HepG2 (cell line): Measurements from ENCODE around the gene RAC2. TPM values are rescaled to one million over a fixed set of nuclear protein-coding genes. Genes with fewer than 3 reads are reported as not detected.

Source experiments
- ATAC-seq: fragments of 200-7000 bp; cut with Tn5 transposase; 3 replicates; pipeline ENCODE4 v1.9.1; 2020; ENCODE audit warnings: mild to moderate bottlenecking, moderate library complexity
- BruUV-seq: library from RNA; stranded (reverse); fragments of 400-500 nt; replicated peaks from 2 replicates; lab custom pipeline; 2021; lab: Mats Ljungman, UMichigan
- CTCF ChIA-PET: fragments of 300-600 bp; formaldehyde crosslinking; extraction: SDS; loops from one replicate; lab custom pipeline; 2021; ENCODE audit warnings: low total read pairs, inconsistent platforms, low intra/inter-chr PET ratio; lab: Yijun Ruan, JAX
- POLR2A ChIA-PET: fragments of 350-600 bp; sonication (Branson Sonifier 250); formaldehyde crosslinking; loops from one replicate; lab custom pipeline; 2020; ENCODE audit warnings: antibody characterized with exemption, inconsistent platforms; lab: Yijun Ruan, JAX
- DNase-seq: peaks from one replicate; pipeline ENCODE4 v3.0.0-alpha.2; 2015; ENCODE audit warnings: low spot score
- FAIRE-seq: peaks from 3 replicates; lab custom pipeline; 2011; peaks lifted over from hg19 to GRCh38; lab: Jason Lieb, UNC
- H2AFZ ChIP-seq: one replicate; pipeline ENCODE4 v1.6.1; 2011; ENCODE audit warnings: low read length, inconsistent platforms
- H3K27ac ChIP-seq: fragments of 300-600 bp; 3 replicates; pipeline ENCODE4 v1.8.0; 2011; ENCODE audit warnings: mixed run types, mild to moderate bottlenecking, mixed read lengths, low read length, inconsistent platforms; ENCODE audit not compliant: insufficient read depth; ENCODE audit errors: extremely low read length
- H3K27me3 ChIP-seq, 2 experiments: fragments of 200-600 bp in 1 of 2; 2 replicates in 1 of 2; 3 replicates in 1 of 2; pipeline versions ENCODE4 v1.6.0 to v1.8.0; 2011; ENCODE audit warnings: low read length in 2 of 2, mild to moderate bottlenecking in 2 of 2, moderate library complexity in 2 of 2, inconsistent platforms in 1 of 2; ENCODE audit not compliant: insufficient read depth in 2 of 2, control insufficient read depth in 1 of 2
- H3K36me3 ChIP-seq, 2 experiments: fragments of 200-600 bp in 1 of 2; replicated peaks in 1 of 2; 2 replicates in 1 of 2; 3 replicates in 1 of 2; pipeline versions ENCODE4 v1.5.1 to v1.8.0; 2011; ENCODE audit warnings: low read length in 2 of 2, inconsistent platforms in 1 of 2; ENCODE audit not compliant: insufficient read depth in 2 of 2, control insufficient read depth in 1 of 2
- H3K4me1 ChIP-seq: 2 replicates; pipeline ENCODE4 v1.5.1; 2012; ENCODE audit warnings: low read length, inconsistent platforms; ENCODE audit not compliant: insufficient read depth
- H3K4me2 ChIP-seq: 2 replicates; pipeline ENCODE4 v1.6.0; 2011; ENCODE audit warnings: low read depth, low read length, inconsistent platforms
- H3K4me3 ChIP-seq, 3 experiments: fragments of 200-600 bp in 1 of 3; sonication (generic), shearing (Covaris generic) in 1 of 3; replicated peaks in 1 of 3; 2 replicates each; pipeline ENCODE4 v1.5.1; 2011 to 2016; ENCODE audit warnings: low read length in 3 of 3, inconsistent platforms in 2 of 3, low read depth in 2 of 3, mild to moderate bottlenecking in 2 of 3, control low read depth in 1 of 3, mixed read lengths in 1 of 3; ENCODE audit not compliant: insufficient read depth in 1 of 3
- H3K79me2 ChIP-seq: one replicate; pipeline ENCODE4 v1.6.1; 2011; ENCODE audit warnings: low read length, inconsistent platforms; ENCODE audit not compliant: insufficient read depth
- H3K9ac ChIP-seq: 2 replicates; pipeline ENCODE4 v1.6.0; 2011; ENCODE audit warnings: mild to moderate bottlenecking, low read depth, low read length, inconsistent platforms; ENCODE audit not compliant: insufficient read depth
- H3K9me3 ChIP-seq: 2 replicates; pipeline ENCODE4 v1.5.1; 2012; ENCODE audit warnings: mild to moderate bottlenecking, low read length
- H4K20me1 ChIP-seq: 2 replicates; pipeline ENCODE4 v1.6.0; 2011; ENCODE audit warnings: inconsistent platforms, mild to moderate bottlenecking, low read length, moderate library complexity; ENCODE audit not compliant: insufficient read depth
- ATF3 ChIP-seq: sonication (generic); formaldehyde crosslinking; IDR thresholded peaks from 2 replicates; pipeline ENCODE4 v1.4.0; 2020; ENCODE audit warnings: missing genetic modification reagents
- ESRRA ChIP-seq: sonication (generic); formaldehyde crosslinking; IDR thresholded peaks from 2 replicates; pipeline ENCODE4 v1.5.1; 2020; ENCODE audit warnings: mild to moderate bottlenecking, low read depth, missing genetic modification reagents
- KDM2A ChIP-seq: sonication (generic); formaldehyde crosslinking; IDR thresholded peaks from 2 replicates; pipeline ENCODE4 v1.4.0; 2020; ENCODE audit warnings: low read depth, missing genetic modification reagents, borderline replicate concordance
- SAFB2 ChIP-seq: sonication (generic); formaldehyde crosslinking; IDR thresholded peaks from 2 replicates; pipeline ENCODE4 v1.5.1; 2020; ENCODE audit warnings: missing genetic modification reagents, low read depth, mild to moderate bottlenecking, borderline replicate concordance
- SIX1 ChIP-seq: sonication (generic); formaldehyde crosslinking; IDR thresholded peaks from 2 replicates; pipeline ENCODE4 v1.4.0; 2020; ENCODE audit warnings: missing genetic modification reagents, borderline replicate concordance
- ZNF556 ChIP-seq: sonication (generic); formaldehyde crosslinking; IDR thresholded peaks from 2 replicates; pipeline ENCODE4 v1.4.0; 2020; ENCODE audit warnings: mild to moderate bottlenecking, missing genetic modification reagents, borderline replicate concordance
- ZNF609 ChIP-seq: sonication (generic); formaldehyde crosslinking; IDR thresholded peaks from 2 replicates; pipeline ENCODE4 v1.4.0; 2020; ENCODE audit warnings: mild to moderate bottlenecking, missing genetic modification reagents, borderline replicate concordance
- ZNF776 ChIP-seq: sonication (generic); formaldehyde crosslinking; IDR thresholded peaks from 2 replicates; pipeline ENCODE4 v1.4.0; 2020; ENCODE audit warnings: mild to moderate bottlenecking, missing genetic modification reagents
- WGBS: methylation state at CpG from one replicate; pipeline ENCODE4 v1.1.6; 2017; ENCODE audit warnings: low lambda C conversion rate; 5-methylcytosine and 5-hydroxymethylcytosine counted together
- in situ Hi-C: cut with HindIII; loops from 2 replicates; pipeline ENCODE4 v1.10.0; 2017; ENCODE audit warnings: low pct_unique_long_range_greater_than_20kb; ENCODE audit not compliant: extremely low pct_ligation_motif_present
- intact Hi-C: fragments of 100-400 bp; cut with micrococcal nuclease; formaldehyde crosslinking; loops from one replicate; pipeline ENCODE4 v1.10.0; 2022; ENCODE audit not compliant: unreplicated experiment
- polyA plus RNA-seq, 8 experiments: library from polyadenylated mRNA; depleted of rRNA in 3 of 8; stranded (reverse) in 7 of 8; unstranded in 1 of 8; fragments of >200 nt; fragmentation: Illumina TruSeq in 4 of 8; extraction: Trizol in 4 of 8; gene quantifications; 2 replicates each; pipeline versions ENCODE4 v1.2.1 to v1.2.3, GENCODE V29; 2011 to 2016; ENCODE audit warnings: low read depth in 4 of 8, missing spikeins in 1 of 8, mixed read lengths in 1 of 8; ENCODE audit not compliant: insufficient read depth in 1 of 8
- total RNA-seq, 5 experiments: library from RNA; depleted of rRNA; stranded (reverse); fragments of >200 nt; fragmentation: Illumina TruSeq; extraction: Trizol; gene quantifications; 2 replicates each; pipeline ENCODE4 v1.2.3, GENCODE V29; 2016; ENCODE audit warnings: low read depth in 1 of 5

Gene RAC2
- total and polyA plus RNA-seq, 2 of the 13 experiments (the other 11 are each of a cell fraction or from before 2014, with no cell fraction given) = 0.73 TPM; not detected in 1

DNA sequence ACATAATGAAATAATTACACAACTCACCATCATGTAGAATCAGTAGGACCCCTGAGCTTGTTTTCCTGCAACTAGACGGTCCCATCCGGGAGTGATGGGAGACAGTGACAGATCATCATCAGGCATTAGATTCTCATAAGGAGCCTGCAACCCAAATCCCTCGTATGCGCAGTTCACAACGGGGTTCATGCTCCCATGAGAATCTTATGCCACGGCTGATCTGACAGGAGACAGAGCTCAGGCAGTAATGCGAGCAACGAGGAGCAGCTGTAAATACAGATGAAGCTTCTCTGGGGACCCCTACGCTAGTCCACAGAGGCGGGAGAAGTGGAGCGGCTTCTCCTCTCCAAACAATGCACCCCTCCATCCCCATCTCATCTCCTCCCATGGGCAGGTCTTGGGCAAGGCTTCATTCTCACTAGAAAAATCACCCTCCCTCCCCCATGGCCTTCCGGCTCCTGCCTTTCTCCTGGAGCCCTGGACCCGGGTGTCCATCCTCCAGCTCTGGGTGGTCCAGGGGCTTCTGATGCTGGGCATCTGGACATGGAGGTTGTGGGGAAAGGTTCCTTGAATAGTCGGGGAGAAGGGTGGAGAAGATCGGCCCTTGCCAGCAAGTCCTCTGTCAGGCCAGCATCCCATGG lies 16.2 kb upstream of the RAC2 start (continued):
- no peak for TF ChIP-seq KDM2A (CRISPR knock-in tag)

- no peak overlapping the region for H2AFZ ChIP-seq
- H3K4me1 ChIP-seq = no peaks in the 10 kb centered on the region
- H4K20me1 ChIP-seq = no peaks in the 10 kb centered on the region
- in situ Hi-C loops = no loop called here
- H3K4me2 ChIP-seq = no peak overlapping the region
- H3K27ac ChIP-seq = no peak overlapping the region
- H3K79me2 ChIP-seq = no peaks in the 10 kb centered on the region
- H3K9me3 ChIP-seq = peaks cover 9% of the 10 kb centered on the region
- H3K9ac ChIP-seq = no peak overlapping the region
- peaks cover 0 to 16% of the 10 kb centered on the region in 2 experiments; a peak in 3 of 5 replicates for H3K27me3 ChIP-seq
- DNase-seq = no peak
- ChIA-PET CTCF (interaction anchor here (1.8 to 2.5 kb wide), 2 partner anchors 93 to 273 kb away, joined by 5 to 10 read pairs; no protein-coding TSS in a partner anchor), POLR2A (no interaction called here)
- TF ChIP-seq ATF3 (no peak), ZNF556 (CRISPR knock-in tag) (no peak), SIX1 (CRISPR knock-in tag) (no peak), ZNF609 (no peak), SAFB2 (CRISPR knock-in tag) (no peak), ESRRA (no peak), ZNF776 (CRISPR knock-in tag) (no peak)
- H3K36me3 ChIP-seq = no peaks in the 10 kb centered on the region
- no TSS peak for BruUV-seq
- H3K4me3 ChIP-seq = no peak overlapping the region
- no peak for ATAC-seq
- FAIRE-seq = no peak
- WGBS = 63% methylated on average over 21 of the region's 23 CpGs
- intact Hi-C loops = loop anchor here (5.0 kb wide), 1 partner anchor 57 kb away; no protein-coding TSS in a partner anchor
Measured at GRCh38 chr22:37259540-37260029, 15.5 kb upstream of the RAC2 start.
